Epidermal melanocyte (primary cell): ENCODE measurements around the gene RPS6KA1.

Experiments used
- DNase-seq: peaks from one replicate; pipeline ENCODE4 v3.0.0; 2011; ENCODE audit warnings: low spot score; ENCODE audit not compliant: insufficient read length

RPS6KA1 gene

DNA sequence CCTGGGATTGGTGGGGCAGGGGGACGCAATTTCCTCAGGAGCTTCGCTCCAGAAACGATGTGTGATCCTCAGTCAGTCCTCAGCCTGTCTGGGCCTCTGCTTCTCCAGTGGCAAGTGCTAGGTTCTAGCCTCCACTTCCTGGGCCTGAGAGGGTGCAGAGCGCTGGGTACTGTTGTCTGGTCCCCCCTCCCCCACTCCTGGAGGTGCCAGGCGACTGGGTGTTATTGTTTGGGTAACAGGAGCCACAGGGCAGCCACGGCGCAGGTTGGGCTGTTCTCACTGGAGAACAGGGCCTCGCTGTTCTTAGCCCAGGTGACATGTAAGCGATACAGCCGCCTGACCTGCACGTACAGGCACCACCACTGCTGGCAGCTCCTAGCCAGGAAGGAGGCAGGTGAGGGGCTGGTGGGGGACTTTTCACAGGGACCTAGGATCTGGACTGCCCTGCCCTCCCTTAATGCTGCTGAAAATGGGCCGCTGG is 2.1 kb downstream of the RPS6KA1 start:
- DNase-seq, result no peak

DNA sequence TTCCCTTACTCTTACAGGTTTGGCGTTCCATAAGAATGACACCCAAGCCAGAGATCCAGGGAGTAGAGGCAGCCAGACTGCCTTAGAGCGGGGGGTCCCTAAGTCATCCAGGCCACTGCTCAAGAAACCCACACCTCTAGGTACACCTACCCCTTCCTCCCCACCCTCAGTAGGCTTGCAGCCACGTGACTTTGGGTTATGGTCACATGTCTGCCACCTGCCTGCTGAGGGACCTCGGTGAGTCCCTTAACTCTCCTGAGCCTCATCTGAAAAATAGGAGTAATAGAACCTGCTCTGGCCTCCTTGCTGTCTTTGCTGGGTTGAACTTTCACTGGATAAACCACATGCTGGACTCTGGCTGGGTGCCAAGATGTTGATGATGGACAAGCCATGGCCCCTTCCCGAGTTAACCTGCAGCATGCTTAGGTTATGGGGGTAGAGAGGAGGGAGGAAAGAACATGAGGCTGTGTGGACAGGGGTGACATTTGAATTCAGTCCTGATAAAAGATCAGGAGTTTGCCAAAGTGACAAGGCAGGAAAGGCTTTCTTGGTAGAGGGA is 4.5 kb downstream of the RPS6KA1 start:
- DNase-seq, result no peak

DNA sequence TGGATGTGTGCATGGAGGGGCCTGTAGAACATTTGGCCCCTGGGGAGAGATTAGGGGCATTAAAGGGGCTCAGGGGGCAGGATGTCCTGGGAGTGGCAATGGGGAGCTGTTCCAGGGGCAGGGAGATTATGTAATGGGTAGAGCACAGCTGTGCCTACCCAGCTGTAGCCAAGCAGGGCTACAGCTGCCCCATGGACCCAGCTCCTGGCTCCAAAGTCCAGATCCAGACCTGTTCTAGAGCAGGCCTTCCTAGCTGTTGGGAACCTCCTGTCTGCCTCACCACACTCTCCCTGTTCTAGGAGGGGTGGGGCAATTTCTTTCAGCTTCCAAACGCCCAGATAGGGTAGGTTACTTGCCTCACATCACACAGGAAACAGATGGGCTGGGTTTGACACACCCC is 5.6 kb downstream of the RPS6KA1 start:
- no peak for DNase-seq

DNA sequence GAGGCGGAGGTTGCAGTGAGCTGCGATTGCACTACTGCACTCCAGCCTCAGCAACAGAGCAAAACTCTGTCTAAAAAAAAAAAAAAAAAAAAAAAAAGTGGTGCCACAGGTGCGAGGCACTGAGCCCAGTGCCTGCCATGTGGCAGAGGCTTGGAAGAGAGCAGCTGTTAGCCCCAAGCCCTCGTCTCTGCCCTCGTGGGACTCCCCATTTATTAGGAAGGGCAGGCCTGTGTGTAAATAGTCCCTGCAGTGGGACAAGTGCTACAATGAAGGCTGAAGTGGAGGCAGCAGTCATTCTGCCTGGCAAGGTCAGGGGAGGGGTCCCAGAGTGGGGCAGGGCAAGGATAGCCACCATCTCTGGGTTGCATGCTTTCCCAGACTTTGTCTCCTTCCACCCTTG is 6.5 kb downstream of the RPS6KA1 start:
- DNase-seq, result no peak

DNA sequence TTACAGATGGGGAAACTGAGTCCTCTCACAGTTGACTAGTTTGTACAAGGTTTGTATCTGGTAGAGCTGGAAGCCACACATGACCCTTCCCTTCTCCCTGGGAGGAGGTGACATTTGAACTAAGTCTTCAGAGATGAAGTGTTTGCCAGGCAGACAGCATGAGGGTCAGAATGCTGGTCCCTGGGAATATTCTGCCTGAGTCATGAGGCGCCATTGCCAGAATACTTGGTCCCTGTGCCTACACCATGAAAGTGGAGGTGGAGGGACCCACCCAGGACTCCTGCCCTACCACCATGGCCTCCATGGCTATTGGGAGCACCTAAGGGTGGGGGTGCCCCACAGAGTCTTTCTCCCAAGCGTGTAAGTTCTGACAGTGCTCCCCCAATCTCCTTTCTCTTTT is 7.0 kb downstream of the RPS6KA1 start:
- DNase-seq, result no peak

DNA sequence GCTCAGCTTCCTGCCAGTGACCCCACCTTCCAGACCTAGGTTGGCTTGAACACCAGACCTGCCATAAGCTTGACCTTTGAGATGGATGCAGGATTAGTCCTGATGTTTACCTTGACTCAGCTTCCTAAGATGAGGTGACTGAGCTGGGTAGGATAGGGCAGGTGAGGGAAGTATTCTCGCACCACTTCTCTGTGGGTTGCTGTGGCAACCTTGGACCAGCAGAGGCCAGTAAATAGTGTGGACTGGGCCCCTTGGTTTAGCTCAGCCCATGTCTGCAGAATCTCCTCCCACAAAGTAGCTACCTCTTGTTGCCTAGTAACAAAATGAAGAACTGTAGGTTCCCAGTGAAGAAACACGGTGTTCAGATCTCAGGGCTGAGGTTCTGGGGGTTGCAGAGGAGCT is 8.4 kb downstream of the RPS6KA1 start:
- DNase-seq, result no peak

DNA sequence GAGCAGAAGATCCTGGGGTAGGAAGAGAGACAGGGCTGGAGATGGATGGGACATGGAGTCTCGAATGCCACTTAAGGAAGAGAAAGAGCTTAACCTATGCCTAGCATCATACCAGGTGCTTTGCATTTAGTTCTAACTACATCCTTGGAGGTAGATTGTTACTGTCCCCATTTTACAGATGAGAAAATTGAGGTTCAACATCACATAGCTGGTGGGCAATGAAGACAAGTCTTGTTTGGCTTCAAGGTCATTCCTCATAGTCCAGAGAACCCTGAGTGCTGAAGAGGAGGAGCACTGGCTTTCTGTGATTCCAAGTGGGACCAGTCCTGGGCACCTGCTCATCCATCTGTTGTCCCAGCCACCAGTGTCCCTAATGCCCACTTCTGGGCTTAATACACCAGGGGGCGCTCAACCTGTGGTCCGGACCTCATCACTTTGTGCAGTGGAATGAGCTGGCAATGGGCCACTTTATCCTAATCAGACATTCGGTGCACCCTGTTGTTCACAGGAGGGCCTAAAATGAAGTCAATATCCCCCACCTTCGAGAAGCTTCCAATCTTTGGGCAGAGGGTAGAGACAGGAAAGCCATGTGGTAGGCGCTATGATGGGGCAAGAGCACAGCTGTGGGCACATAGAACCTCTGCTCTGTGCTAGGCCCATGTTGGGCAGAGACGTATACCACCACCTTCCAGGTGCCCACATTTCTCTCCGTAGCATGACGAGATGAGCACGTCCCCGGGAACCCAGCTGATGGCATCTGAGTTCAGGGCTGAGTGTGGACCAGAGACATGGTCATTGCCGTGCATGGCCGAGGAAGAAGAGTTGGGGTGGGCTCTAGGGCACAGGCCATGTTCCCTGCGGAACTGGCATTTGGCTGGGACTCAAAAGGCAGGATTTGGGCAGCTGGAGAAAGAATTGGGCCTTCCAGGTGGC is 9.2 kb downstream of the RPS6KA1 start:
- no peak for DNase-seq

DNA sequence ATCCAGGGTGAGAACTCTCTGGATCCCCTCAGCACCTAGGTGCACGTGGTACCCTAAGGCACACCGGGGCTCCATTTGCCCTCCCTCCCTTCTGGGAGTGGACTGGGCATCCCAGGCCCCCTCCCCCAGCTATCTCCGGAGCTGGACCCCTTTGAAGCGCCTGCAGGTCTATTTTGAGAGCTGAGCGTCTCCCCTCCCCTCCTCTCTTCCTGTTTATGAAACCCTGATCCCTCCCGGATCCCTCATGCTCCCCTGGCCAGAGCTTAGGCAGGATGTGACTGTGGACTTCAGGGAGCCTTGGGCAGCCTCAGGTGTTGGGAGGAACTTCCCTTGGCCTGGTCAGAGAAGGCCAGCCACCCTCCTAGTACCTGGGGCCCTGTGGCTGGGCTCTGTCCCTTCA is 10.2 kb downstream of the RPS6KA1 start:
- no peak for DNase-seq

DNA sequence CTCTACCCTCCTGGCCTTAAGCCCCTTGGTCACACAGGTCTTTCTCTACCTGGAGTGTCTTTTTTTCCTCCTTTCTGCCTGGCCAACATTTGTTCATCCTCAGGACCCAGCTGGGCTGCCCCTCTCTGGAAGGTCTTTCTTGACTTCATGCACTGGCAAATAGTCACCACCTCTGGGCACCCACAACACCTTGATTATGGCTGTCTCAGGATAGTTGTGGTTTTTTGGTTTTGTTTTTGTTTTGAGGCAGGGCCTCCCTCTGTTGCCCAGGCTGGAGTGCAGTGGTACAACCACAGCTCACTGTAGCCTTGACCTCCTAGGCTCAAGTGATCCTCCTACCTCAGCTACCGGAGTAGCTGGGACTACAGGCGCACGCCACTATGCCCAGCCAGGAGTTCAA is 10.8 kb downstream of the RPS6KA1 start:
- no peak for DNase-seq

DNA sequence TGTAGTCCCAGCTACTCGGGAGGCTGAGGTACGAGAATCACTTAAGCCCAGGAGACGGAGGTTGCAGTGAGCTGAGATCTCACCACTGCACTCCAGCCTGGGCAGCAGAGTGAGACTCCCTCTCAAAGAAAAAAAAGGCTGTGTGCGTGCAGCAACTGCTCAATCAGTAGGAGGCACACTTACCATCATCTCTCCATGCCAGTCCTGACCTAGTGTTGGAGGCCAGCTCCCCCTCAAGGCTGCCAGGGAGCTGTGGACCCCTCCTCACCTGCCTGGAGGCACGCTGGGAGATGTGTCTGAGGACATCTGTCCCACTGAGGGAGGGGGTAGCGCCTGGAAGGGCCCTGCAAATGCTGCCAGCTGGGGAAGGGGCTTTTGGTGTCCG is 11.9 kb downstream of the RPS6KA1 start:
- no peak for DNase-seq

DNA sequence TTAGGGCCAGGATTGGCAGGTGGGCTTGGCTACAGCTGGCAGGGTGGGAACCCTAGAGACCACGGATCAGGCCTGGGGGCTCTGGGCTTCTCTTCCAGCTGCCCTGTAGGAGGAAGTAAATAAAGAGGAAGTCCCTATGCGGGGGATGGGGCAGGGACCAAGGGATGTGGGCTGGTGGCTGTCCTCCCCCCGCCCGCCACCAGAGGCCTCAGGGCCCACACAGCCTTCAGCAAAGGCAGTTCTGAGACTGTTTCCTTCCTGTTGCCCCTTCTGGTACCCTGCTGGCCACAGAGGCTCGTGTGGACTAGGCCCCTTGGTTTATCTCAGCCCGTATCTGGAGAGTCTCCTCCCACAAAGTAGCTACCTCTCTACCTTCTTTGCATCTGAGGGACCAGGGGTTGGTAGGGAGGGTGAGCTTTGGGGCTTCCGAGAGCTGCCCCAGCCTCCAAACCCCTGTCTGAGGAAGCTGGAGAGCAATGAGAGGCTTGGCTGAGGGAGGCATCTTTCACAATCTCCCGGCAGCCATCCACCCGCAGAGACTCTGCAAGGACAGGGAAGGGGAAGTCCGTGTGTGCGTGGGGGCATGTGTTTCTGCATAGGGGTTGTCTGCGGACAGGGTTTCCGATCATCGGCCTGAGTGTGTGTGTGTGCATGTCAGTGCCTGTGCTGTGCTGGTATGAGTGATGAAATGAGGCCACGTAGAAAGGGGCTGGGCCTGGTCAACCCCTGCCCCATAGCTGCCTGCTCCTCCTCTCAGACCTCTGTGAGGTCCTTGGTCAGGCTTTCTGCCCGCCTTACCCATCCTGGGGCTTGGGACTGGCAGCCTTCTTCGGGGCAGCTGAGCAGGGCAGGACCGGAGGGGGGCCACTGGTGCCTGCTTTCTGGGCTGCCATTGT is 12.5 kb downstream of the RPS6KA1 start:
- no peak for DNase-seq

DNA sequence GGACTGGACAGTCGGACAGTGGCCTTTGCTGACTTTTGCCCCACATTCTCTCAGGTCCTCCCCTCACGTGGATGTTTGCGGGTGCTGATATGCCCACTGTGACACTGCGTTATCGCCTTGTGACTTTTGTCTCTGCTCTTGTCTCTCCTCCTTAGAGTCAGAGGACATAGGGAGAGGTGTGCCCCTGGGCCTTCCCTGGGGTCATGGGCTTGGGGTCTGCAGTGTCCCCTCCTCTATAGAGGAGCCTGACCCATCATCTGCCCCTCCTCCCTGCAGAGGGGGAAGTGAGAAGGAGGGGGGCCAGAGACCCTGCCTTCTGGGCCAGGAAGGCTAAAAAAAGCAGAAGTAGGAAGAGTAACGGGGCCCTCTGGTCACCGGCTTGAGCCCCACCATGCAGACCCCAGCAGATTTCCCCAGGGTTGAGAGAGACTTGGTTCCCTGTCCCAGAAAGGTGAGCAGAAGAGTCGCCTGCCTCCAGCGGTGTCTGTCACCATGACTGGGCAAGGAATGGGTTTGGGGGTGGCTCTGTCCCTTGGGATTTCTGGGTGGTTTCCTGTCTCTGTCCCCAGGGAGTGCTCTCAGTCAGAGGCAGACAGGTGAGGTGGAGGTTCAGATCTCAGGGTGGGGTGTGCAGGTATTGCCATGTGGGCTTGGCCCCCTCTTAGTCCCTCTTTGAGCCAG is 13.3 kb downstream of the RPS6KA1 start:
- DNase-seq, result no peak

DNA sequence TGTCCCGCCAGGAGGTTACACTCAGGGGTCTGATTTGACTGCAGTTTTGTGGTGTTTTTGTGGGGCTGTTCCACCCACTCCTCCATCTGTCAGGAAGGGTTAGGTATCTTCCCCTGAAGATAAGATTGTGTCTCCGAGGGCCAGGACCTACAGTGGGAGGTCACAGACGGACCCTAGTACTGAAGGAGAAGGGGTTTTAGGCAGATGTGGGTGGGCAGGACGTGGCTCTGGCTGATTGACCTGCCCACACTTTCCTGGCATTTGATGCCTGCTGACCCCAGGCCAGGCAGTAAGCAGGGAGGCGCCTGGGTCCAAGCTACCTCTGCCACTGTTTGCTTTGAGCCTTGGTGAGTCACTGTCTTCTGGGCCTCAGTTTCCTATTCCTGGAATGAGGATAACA is 13.9 kb downstream of the RPS6KA1 start:
- no peak for DNase-seq

DNA sequence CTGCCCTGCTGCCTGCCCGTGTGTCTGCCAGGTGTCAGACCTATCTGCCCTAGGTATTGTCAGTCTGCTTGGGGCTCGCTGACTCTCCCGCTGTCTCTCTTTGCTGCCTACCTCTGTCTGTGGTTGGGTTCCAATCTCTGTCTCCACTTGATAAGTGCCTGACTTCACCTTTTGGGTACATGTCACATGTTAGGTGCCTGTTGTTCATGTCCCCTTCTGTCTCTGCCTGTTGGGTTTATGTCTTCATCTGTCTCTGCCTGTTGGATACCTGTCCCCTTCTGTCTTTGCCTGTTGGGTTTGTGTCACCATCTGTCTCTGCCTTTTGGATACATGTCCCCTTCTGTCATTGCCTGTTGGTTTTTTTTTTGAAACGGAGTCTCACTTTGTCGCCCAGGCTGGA is 14.6 kb downstream of the RPS6KA1 start:
- DNase-seq, result no peak

DNA sequence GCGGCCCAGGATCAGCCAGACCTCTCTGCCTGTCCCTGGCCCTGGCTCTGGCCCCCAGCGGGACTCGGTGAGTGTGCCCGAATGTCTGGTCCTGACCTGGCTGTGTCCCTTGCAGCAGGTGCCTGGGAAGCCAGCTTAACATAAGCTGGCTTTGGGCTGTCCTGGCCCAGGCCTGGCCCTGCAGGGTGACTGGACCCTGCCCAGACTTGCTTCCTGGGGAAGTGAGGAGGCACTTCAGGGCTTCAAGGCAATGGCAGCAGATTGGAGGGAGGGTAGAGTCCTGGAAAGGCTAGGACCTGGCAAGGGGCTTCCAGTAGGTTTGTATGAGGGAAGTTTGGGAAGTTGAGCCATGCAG is 16.4 kb downstream of the RPS6KA1 start:
- DNase-seq, result no peak

DNA sequence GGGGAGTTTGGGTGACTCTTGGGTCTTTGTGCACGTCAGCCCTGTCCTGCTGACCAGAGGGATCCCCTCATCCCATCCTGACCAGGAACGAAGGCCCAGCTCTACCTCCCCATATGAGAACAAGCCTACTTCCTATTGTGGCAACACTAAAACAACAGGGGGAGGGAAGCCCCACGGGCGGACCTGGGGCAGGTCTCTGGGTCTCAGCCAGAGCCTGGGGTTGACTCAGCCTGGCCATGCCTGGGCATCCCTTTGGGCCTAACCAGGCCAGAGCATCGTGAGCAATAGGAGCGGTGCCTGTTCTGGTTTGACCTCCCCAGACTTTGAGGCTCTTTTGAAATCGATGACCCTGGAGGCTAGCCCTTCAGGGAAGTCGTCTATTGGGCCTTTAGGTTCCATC is 16.8 kb downstream of the RPS6KA1 start:
- no peak for DNase-seq

DNA sequence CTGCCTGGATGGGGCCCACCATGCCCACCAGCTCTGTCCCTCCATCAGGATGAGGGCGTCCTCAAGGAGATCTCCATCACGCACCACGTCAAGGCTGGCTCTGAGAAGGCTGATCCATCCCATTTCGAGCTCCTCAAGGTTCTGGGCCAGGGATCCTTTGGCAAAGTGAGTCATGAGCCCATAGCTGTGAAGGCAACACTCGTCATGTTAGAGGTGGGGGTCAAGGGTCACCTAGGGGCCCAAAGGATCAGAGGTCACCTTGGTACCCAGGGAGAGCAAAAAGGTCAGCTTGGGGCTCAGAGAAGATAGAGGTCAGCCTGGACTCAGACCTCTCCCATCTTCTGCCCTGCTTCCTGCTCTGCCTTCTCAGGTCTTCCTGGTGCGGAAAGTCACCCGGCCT is 17.3 kb downstream of the RPS6KA1 start:
- DNase-seq, result no peak

DNA sequence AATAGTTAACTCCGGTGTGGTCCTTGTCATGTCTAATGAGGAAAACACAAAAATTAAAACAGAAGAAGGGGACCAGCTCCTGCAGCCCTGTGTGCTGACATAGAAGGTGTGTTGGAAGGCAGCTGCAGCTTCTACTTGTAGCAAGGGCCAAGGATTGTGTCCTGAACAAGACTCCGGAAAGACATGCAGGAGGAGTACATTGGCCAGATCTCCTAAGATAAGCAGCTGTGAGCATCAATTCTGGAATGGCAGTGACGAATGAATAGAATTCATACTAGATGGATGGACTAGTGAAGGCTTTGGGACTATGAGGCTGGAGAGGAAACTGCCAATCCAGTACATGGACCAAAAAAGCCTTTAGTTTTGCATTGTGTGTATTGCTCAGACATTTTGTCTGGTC is 19.3 kb downstream of the RPS6KA1 start:
- no peak for DNase-seq

DNA sequence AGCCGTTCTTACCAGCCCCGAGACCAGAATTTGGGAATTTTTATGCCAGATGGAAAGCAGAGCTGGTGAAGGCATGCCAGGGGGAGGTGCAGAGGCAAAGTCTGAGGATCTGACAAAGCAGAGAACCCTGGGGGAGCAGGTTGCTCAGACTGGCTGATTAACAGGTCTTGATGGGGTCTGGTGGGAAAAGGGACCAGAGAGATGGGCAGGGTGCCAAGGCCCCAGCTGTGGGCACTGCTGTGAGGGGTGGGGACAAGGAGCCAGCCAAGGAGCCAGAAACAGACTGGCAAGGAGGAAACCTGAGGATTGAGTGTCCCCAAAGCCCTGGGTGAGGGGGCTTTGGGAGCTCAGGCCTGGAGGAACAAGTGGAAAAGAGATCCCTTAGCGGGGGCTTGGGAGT is 21.4 kb downstream of the RPS6KA1 start:
- no peak for DNase-seq

DNA sequence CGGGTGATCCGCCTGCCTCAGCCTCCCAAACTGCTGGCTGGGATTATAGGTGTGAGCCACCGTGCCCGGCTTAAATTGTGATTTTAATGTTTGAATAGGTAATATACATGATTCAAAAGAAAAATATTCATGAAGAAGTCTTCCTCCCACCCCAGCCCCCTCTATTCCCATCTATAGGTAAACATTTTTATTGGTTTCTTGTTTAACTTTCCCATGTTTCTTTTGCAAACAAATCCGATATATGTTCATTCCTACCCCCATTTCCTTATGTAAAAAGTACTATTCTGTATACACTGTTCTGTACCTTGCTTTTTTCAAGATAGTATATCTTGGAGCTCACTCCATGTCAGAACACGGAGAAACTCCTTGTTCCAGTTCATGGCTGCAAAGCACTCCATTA is 23.2 kb downstream of the RPS6KA1 start:
- no peak for DNase-seq

DNA sequence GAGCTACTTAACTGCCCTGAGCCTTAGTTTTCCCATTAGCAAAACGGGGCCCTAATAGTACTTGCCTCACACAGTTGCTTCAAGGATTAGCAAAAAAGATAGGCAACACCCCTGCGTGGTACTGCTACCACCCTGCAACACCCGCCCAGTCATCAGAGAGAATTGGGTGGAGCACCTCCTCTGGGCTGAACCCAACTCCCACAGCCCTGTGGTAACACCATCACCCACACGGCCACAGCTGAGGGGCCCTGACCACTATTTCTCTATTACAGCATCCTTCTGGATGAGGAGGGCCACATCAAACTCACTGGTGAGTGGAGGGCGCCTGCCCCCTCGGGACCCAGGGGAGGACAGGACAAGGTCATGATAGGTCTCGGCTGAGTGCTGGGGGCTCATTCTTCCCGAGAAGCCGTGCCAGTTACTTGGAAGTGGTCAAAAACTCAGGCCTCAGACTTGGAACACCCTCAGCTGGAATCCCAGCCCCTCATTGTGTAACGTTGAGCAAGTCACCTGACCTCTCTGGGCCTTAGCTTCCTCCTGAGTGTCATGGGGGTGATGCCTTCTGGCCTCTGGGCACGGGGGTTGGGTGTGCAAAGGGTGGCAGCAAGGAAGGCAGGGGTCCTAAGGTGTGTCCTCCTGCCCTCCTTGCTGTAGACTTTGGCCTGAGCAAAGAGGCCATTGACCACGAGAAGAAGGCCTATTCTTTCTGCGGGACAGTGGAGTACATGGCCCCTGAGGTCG is 24.6 kb downstream of the RPS6KA1 start:
- DNase-seq, result no peak
